Liver (tissue), 9 donors: Measurements from ENCODE around the gene THAP7. TPM values are rescaled to one million over a fixed set of nuclear protein-coding genes. Genes with fewer than 3 reads are reported as not detected.

Experiments used
- DNase-seq: peaks from one replicate; pipeline ENCODE4 v3.0.0-alpha.2; 2017; ENCODE audit warnings: low spot score
- H3K27ac ChIP-seq, 2 donors: one replicate each; pipeline ENCODE4 v1.7.0; 2013; ENCODE audit warnings: inconsistent platforms in 2 of 2, low read length in 2 of 2, control low read depth in 1 of 2, low read depth in 1 of 2, mild to moderate bottlenecking in 1 of 2
- H3K27me3 ChIP-seq, 4 donors: one replicate each; pipeline versions ENCODE4 v1.6.1 to v1.7.0; 2013; ENCODE audit warnings: low read length in 3 of 4, inconsistent platforms in 1 of 4, mild to moderate bottlenecking in 1 of 4, moderate library complexity in 1 of 4; ENCODE audit not compliant: control insufficient read depth in 4 of 4, insufficient read depth in 4 of 4
- H3K36me3 ChIP-seq, 4 donors: one replicate each; pipeline versions ENCODE4 v1.6.1 to v1.7.0; 2013; ENCODE audit warnings: low read length in 3 of 4, mild to moderate bottlenecking in 3 of 4, low read depth in 1 of 4, moderate library complexity in 1 of 4; ENCODE audit not compliant: control insufficient read depth in 4 of 4, insufficient read depth in 3 of 4
- H3K4me1 ChIP-seq, 4 donors: one replicate each; pipeline versions ENCODE4 v1.6.1 to v1.7.0; 2013; ENCODE audit warnings: low read length in 3 of 4, mild to moderate bottlenecking in 3 of 4, moderate library complexity in 1 of 4; ENCODE audit not compliant: control insufficient read depth in 4 of 4, insufficient read depth in 4 of 4
- H3K4me3 ChIP-seq, 3 donors: one replicate each; pipeline versions ENCODE4 v1.6.1 to v1.7.0; 2013; ENCODE audit warnings: low read length in 3 of 3, control low read depth in 1 of 3, low read depth in 1 of 3, mild to moderate bottlenecking in 1 of 3
- H3K9ac ChIP-seq, 2 donors: one replicate each; pipeline ENCODE4 v1.7.0; 2013; ENCODE audit warnings: low read length in 2 of 2, mild to moderate bottlenecking in 2 of 2, moderate library complexity in 2 of 2, control low read depth in 1 of 2, low read depth in 1 of 2
- H3K9me3 ChIP-seq, 4 donors: one replicate each; pipeline versions ENCODE4 v1.6.1 to v1.7.0; 2013; ENCODE audit warnings: low read length in 3 of 4; ENCODE audit not compliant: control insufficient read depth in 4 of 4
- ATF3 ChIP-seq: IDR thresholded peaks from 2 replicates; pipeline ENCODE4 v1.6.1; 2016; ENCODE audit warnings: antibody characterized with exemption
- EGR1 ChIP-seq, 2 donors: IDR thresholded peaks; 2 replicates each; pipeline ENCODE4 v1.6.1; 2016 to 2018; ENCODE audit warnings: antibody characterized with exemption in 2 of 2, low read depth in 2 of 2
- GABPA ChIP-seq, 2 donors: IDR thresholded peaks in 1 of 2; conservative IDR thresholded peaks in 1 of 2; 2 replicates each; pipeline ENCODE4 v1.6.1; 2016; ENCODE audit warnings: antibody characterized with exemption in 2 of 2, mild to moderate bottlenecking in 1 of 2, moderate library complexity in 1 of 2
- MAX ChIP-seq: IDR thresholded peaks from 2 replicates; pipeline ENCODE4 v1.6.1; 2016; ENCODE audit warnings: antibody characterized with exemption
- NR2F2 ChIP-seq: IDR thresholded peaks from 2 replicates; pipeline ENCODE4 v1.6.1; 2016; ENCODE audit warnings: antibody characterized with exemption
- RAD21 ChIP-seq, 2 donors: IDR thresholded peaks; 2 replicates each; pipeline ENCODE4 v1.6.1; 2016; ENCODE audit warnings: antibody characterized with exemption in 2 of 2, mild to moderate bottlenecking in 2 of 2
- REST ChIP-seq: IDR thresholded peaks from 2 replicates; pipeline ENCODE4 v1.6.1; 2016; ENCODE audit warnings: antibody characterized with exemption, mild to moderate bottlenecking
- RXRA ChIP-seq, 2 donors: IDR thresholded peaks; 2 replicates each; pipeline ENCODE4 v1.6.1; 2017 to 2018; ENCODE audit warnings: antibody characterized with exemption in 2 of 2, mild to moderate bottlenecking in 1 of 2
- WGBS: extraction: QIAGEN DNeasy Blood & Tissue Kit; methylation state at CpG from one replicate; pipeline ENCODE4 v1.1.7; 2013; 5-methylcytosine and 5-hydroxymethylcytosine counted together
- polyA plus RNA-seq, 2 donors: library from polyadenylated mRNA; stranded (reverse) in 1 of 2; unstranded in 1 of 2; fragments of 200-250 nt in 1 of 2; fragments of >200 nt in 1 of 2; fragmentation: Nextera tagmentation in 1 of 2; extraction: Ambion mirVana in 1 of 2; gene quantifications; one replicate each; pipeline versions ENCODE4 v1.2.1 to v1.2.3, GENCODE V29; 2013 to 2015
- total RNA-seq, 2 donors: library from RNA; depleted of rRNA; stranded (reverse); fragments of >200 nt; gene quantifications; one replicate each; pipeline ENCODE4 v1.2.3, GENCODE V29; 2014
- donor health status: healthy.
- donor health status: healthy.
- donor health status: healthy.
- donor health status: healthy.
- donor health status: healthy.

Gene THAP7
- total and polyA plus RNA-seq, 4 donors: 10.4 to 21.9 (median 19.4) TPM

- no peak for TF ChIP-seq REST
- no peak for TF ChIP-seq GABPA (IDR thresholded peaks at IDR 0.05 in 1 of 2, conservative IDR thresholded peaks at IDR 0.05 in 1 of 2)
Observed at GRCh38 chr22:21025763-21026755, 24.1 kb upstream of the THAP7 start (continued).

- Histone ChIP-seq H3K9me3 (no peaks in the 10 kb centered on the region), H3K9ac (no peak overlapping the region), H3K27me3 (no peaks in the 10 kb centered on the region), H3K4me3 (no peak overlapping the region), H3K4me1 (no peaks in the 10 kb centered on the region), H3K36me3 (no peaks in the 10 kb centered on the region), H3K27ac (no peak overlapping the region)
- no peak for TF ChIP-seq REST
- TF ChIP-seq ATF3: no peak
- no peak for TF ChIP-seq EGR1 (IDR thresholded peaks at IDR 0.05; ENCODE audit: low read depth in 2 of 2)
- no peak for TF ChIP-seq RAD21 (IDR thresholded peaks at IDR 0.05)
- no peak for TF ChIP-seq NR2F2
- no peak for TF ChIP-seq MAX
- 75% methylated on average over 8 of the region's 8 CpGs for WGBS
- no peak for DNase-seq
Observed at GRCh38 chr22:21025266-21025665, 23.3 kb upstream of the THAP7 start.

- Histone ChIP-seq H3K36me3 (no peaks in the 10 kb centered on the region), H3K27me3 (no peaks in the 10 kb centered on the region), H3K27ac (no peak overlapping the region), H3K9ac (no peak overlapping the region), H3K9me3 (no peaks in the 10 kb centered on the region), H3K4me3 (no peak overlapping the region), H3K4me1 (no peaks in the 10 kb centered on the region)
- 82% methylated on average over 13 of the region's 13 CpGs for WGBS
- no peak for DNase-seq
- no peak for TF ChIP-seq RXRA (IDR thresholded peaks at IDR 0.05)
- TF ChIP-seq RAD21 (IDR thresholded peaks at IDR 0.05): no peak
Observed at GRCh38 chr22:21022955-21023614, 21.2 kb upstream of the THAP7 start.
